ENCODE data around the gene PTP4A1.

PTP4A1 gene

GRCh38 chr6:63609231-63609630 is 37.0 kb downstream of the PTP4A1 start:
- no peaks in the 10 kb centered on the region for H3K79me2 ChIP-seq (ENCODE audit: insufficient read depth, low read length)
- no peak overlapping the region for H3K9ac ChIP-seq (ENCODE audit: low read depth, low read length)
- H3K4me2 ChIP-seq (ENCODE audit: insufficient read depth, low read length), result no peak overlapping the region
- DNase-seq (no peak), ATAC-seq (ENCODE audit: insufficient read depth, low read depth) (no peak)
- no peak overlapping the region for H3K27ac ChIP-seq (ENCODE audit: low read length)
- H3K9me3 ChIP-seq (ENCODE audit: insufficient read depth, low read length, severe bottlenecking), result no peaks in the 10 kb centered on the region
- no peak for TF ChIP-seq CTCF (IDR thresholded peaks at IDR 0.05; ENCODE audit: borderline replicate concordance, extremely low read depth, low read length, poor library complexity, severe bottlenecking)
- TF ChIP-seq EZH2 (IDR thresholded peaks at IDR 0.05; ENCODE audit: borderline replicate concordance, low read depth, low read length, severe bottlenecking), result no peak
- no peaks in the 10 kb centered on the region for H3K4me1 ChIP-seq (ENCODE audit: insufficient read depth, low read length)
- no peak overlapping the region for H2AFZ ChIP-seq (ENCODE audit: low read depth, low read length)
- H3K27me3 ChIP-seq (ENCODE audit: insufficient read depth, low read length, poor library complexity), result no peaks in the 10 kb centered on the region
- no peaks in the 10 kb centered on the region for H3K36me3 ChIP-seq (ENCODE audit: insufficient read depth, low read length)
- H3K4me3 ChIP-seq (ENCODE audit: low read depth in 1 of 2, low read length in 2 of 2), result no peak overlapping the region
- H4K20me1 ChIP-seq (ENCODE audit: insufficient read depth, low read length), result no peaks in the 10 kb centered on the region

- ATAC-seq (ENCODE audit: insufficient read depth, low read depth) (no peak), DNase-seq (no peak)
- no peak overlapping the region for H2AFZ ChIP-seq (ENCODE audit: low read depth, low read length)
- no peaks in the 10 kb centered on the region for H3K4me1 ChIP-seq (ENCODE audit: insufficient read depth, low read length)
- H3K79me2 ChIP-seq (ENCODE audit: insufficient read depth, low read length), result no peaks in the 10 kb centered on the region
- no peak overlapping the region for H3K9ac ChIP-seq (ENCODE audit: low read depth, low read length)
- H3K36me3 ChIP-seq (ENCODE audit: insufficient read depth, low read length), result no peaks in the 10 kb centered on the region
- H3K27me3 ChIP-seq (ENCODE audit: insufficient read depth, low read length, poor library complexity), result no peaks in the 10 kb centered on the region
- H3K9me3 ChIP-seq (ENCODE audit: insufficient read depth, low read length, severe bottlenecking), result no peaks in the 10 kb centered on the region
- H3K4me2 ChIP-seq (ENCODE audit: insufficient read depth, low read length), result no peak overlapping the region
- H4K20me1 ChIP-seq (ENCODE audit: insufficient read depth, low read length), result no peaks in the 10 kb centered on the region
- no peak for TF ChIP-seq CTCF (IDR thresholded peaks at IDR 0.05; ENCODE audit: borderline replicate concordance, extremely low read depth, low read length, poor library complexity, severe bottlenecking)
- no peak overlapping the region for H3K27ac ChIP-seq (ENCODE audit: low read length)
- H3K4me3 ChIP-seq (ENCODE audit: low read depth in 1 of 2, low read length in 2 of 2), result no peak overlapping the region
Measured at GRCh38 chr6:63610944-63611343, 38.7 kb downstream of the PTP4A1 start.

GRCh38 chr6:63611560-63611959 is 39.3 kb downstream of the PTP4A1 start:
- no peaks in the 10 kb centered on the region for H3K27me3 ChIP-seq (ENCODE audit: insufficient read depth, low read length, poor library complexity)

More at GRCh38 chr6:63611560-63611959, 39.3 kb downstream of the PTP4A1 start:
- H3K4me3 ChIP-seq (ENCODE audit: low read depth in 1 of 2, low read length in 2 of 2), result no peak overlapping the region
- H3K79me2 ChIP-seq (ENCODE audit: insufficient read depth, low read length), result no peaks in the 10 kb centered on the region
- H3K4me1 ChIP-seq (ENCODE audit: insufficient read depth, low read length), result no peaks in the 10 kb centered on the region
- no peaks in the 10 kb centered on the region for H3K9me3 ChIP-seq (ENCODE audit: insufficient read depth, low read length, severe bottlenecking)
- H3K4me2 ChIP-seq (ENCODE audit: insufficient read depth, low read length), result no peak overlapping the region
- ATAC-seq (ENCODE audit: insufficient read depth, low read depth), result no peak
- no peak overlapping the region for H3K27ac ChIP-seq (ENCODE audit: low read length)
- DNase-seq, result no peak
- no peaks in the 10 kb centered on the region for H3K36me3 ChIP-seq (ENCODE audit: insufficient read depth, low read length)
- H3K9ac ChIP-seq (ENCODE audit: low read depth, low read length), result no peak overlapping the region
- TF ChIP-seq CTCF (IDR thresholded peaks at IDR 0.05; ENCODE audit: borderline replicate concordance, extremely low read depth, low read length, poor library complexity, severe bottlenecking), result no peak
- TF ChIP-seq EZH2 (IDR thresholded peaks at IDR 0.05; ENCODE audit: borderline replicate concordance, low read depth, low read length, severe bottlenecking), result no peak
- H2AFZ ChIP-seq (ENCODE audit: low read depth, low read length), result no peak overlapping the region
- H4K20me1 ChIP-seq (ENCODE audit: insufficient read depth, low read length), result no peaks in the 10 kb centered on the region

Data from DND-41 (cell line).